ENCODE data around the gene DHRSX.
"Not testable (repeated sequence)": the region's sequence is repeated elsewhere in the genome, so short reads cannot be mapped to it uniquely, and the experiment has no call there.

Gene DHRSX

GRCh38 chrX:2406891-2407518 is 93.8 kb downstream of the DHRSX start:
- intact Hi-C loops (cut with DNase I): no loop called here
- peak in 1 of 10 donors; percentile 16 for DNase-seq

- intact Hi-C loops (cut with DNase I): no loop called here
- DNase-seq: no peak
Measured at GRCh38 chrX:2404776-2405175, 96.0 kb downstream of the DHRSX start.

- no peak for DNase-seq
- intact Hi-C loops (cut with DNase I): no loop called here
Measured at GRCh38 chrX:2402361-2402690, 98.5 kb downstream of the DHRSX start.

GRCh38 chrX:2401590-2402360 is 99.0 kb downstream of the DHRSX start:
- intact Hi-C loops (cut with DNase I): no loop called here
- DNase-seq: no peak

- DNase-seq: no peak
- intact Hi-C loops (cut with DNase I): no loop called here
Measured at GRCh38 chrX:2401201-2401589, 99.6 kb downstream of the DHRSX start.

- intact Hi-C loops (cut with DNase I): no loop called here
- DNase-seq: no peak
Measured at GRCh38 chrX:2398064-2398656, 102.6 kb downstream of the DHRSX start.

GRCh38 chrX:2397229-2398063 is 103.3 kb downstream of the DHRSX start:
- intact Hi-C loops (cut with DNase I): no loop called here
- DNase-seq: no peak

- intact Hi-C loops (cut with DNase I): no loop called here
- no peak for DNase-seq
Measured at GRCh38 chrX:2395261-2395992, 105.3 kb downstream of the DHRSX start.

- intact Hi-C loops (cut with DNase I): no loop called here
Measured at GRCh38 chrX:2391869-2392606, 108.7 kb downstream of the DHRSX start.

GRCh38 chrX:2390754-2391153 is 110.0 kb downstream of the DHRSX start:
- no peak for DNase-seq
- intact Hi-C loops (cut with DNase I): no loop called here

More at GRCh38 chrX:2391869-2392606, 108.7 kb downstream of the DHRSX start:
- no peak for DNase-seq

- intact Hi-C loops (cut with DNase I); DNase-seq: not testable (repeated sequence)
Measured at GRCh38 chrX:2389731-2390130, 111.0 kb downstream of the DHRSX start.

- intact Hi-C loops (cut with DNase I): no loop called here
Measured at GRCh38 chrX:2389324-2389723, 111.5 kb downstream of the DHRSX start.

GRCh38 chrX:2388669-2389068 is 112.1 kb downstream of the DHRSX start:
- DNase-seq: no peak
- intact Hi-C loops (cut with DNase I): no loop called here

More at GRCh38 chrX:2389324-2389723, 111.5 kb downstream of the DHRSX start:
- no peak for DNase-seq

GRCh38 chrX:2387614-2388239 is 113.0 kb downstream of the DHRSX start:
- intact Hi-C loops (cut with DNase I): no loop called here
- no peak for DNase-seq

GRCh38 chrX:2385224-2385623 is 115.6 kb downstream of the DHRSX start:
- no peak for DNase-seq
- intact Hi-C loops (cut with DNase I): no loop called here

- no peak for DNase-seq
- intact Hi-C loops (cut with DNase I): no loop called here
Measured at GRCh38 chrX:2384486-2384885, 116.3 kb downstream of the DHRSX start.

GRCh38 chrX:2383735-2384134 is 117.0 kb downstream of the DHRSX start:
- intact Hi-C loops (cut with DNase I): no loop called here
- DNase-seq: no peak

- intact Hi-C loops (cut with DNase I): no loop called here
- no peak for DNase-seq
Measured at GRCh38 chrX:2383144-2383543, 117.6 kb downstream of the DHRSX start.

- DNase-seq; intact Hi-C loops (cut with DNase I): not testable (repeated sequence)
Measured at GRCh38 chrX:2382433-2383048, 118.2 kb downstream of the DHRSX start.

Data from posterior cingulate gyrus (tissue), 11 donors.